HepG2 (cell line): Measurements from ENCODE around the gene MTSS2. TPM values are rescaled to one million over a fixed set of nuclear protein-coding genes. Genes with fewer than 3 reads are reported as not detected.

ENCODE experiments used
- AGO2 ChIP-seq: fragments of 200-400 bp; formaldehyde crosslinking; optimal IDR thresholded peaks from 2 replicates; pipeline ENCODE3; 2017; ENCODE audit warnings: mild to moderate bottlenecking, low read depth, low read length, moderate library complexity
- HNF1B ChIP-seq: sonication (generic); formaldehyde crosslinking; IDR thresholded peaks from 2 replicates; pipeline ENCODE4 v1.5.1; 2020; ENCODE audit warnings: mild to moderate bottlenecking, moderate library complexity, missing genetic modification reagents
- HNRNPL ChIP-seq: fragments of 200-400 bp; formaldehyde crosslinking; IDR thresholded peaks from 2 replicates; pipeline ENCODE4 v1.6.1; 2017; ENCODE audit warnings: mild to moderate bottlenecking, low read depth, low read length
- JUND ChIP-seq: sonication (generic); formaldehyde crosslinking; IDR thresholded peaks from 2 replicates; pipeline ENCODE4 v1.8.0; 2022; ENCODE audit warnings: mild to moderate bottlenecking, missing genetic modification reagents
- PAWR ChIP-seq: sonication (generic); formaldehyde crosslinking; IDR thresholded peaks from 2 replicates; pipeline ENCODE4 v1.4.0; 2020; ENCODE audit warnings: missing genetic modification reagents, mild to moderate bottlenecking, borderline replicate concordance
- RBM22 ChIP-seq: fragments of 200-400 bp; formaldehyde crosslinking; optimal IDR thresholded peaks from 2 replicates; pipeline ENCODE3; 2017; ENCODE audit warnings: mild to moderate bottlenecking, low read length, moderate library complexity
- RBM39 ChIP-seq: fragments of 200-400 bp; formaldehyde crosslinking; IDR thresholded peaks from one replicate; pipeline ENCODE4 v1.6.1; 2018; ENCODE audit warnings: antibody characterized with exemption, mild to moderate bottlenecking, low read depth, low read length; ENCODE audit not compliant: poor library complexity, severe bottlenecking
- SOX6 ChIP-seq, 2 experiments: fragments of 450-650 bp in 1 of 2; sonication (generic) in 1 of 2; formaldehyde crosslinking in 1 of 2; IDR thresholded peaks; 2 replicates each; pipeline versions ENCODE4 v1.4.0 to v1.6.1; 2017 to 2020; ENCODE audit warnings: antibody characterized with exemption in 1 of 2, mild to moderate bottlenecking in 1 of 2, missing genetic modification reagents in 1 of 2
- THAP11 ChIP-seq: IDR thresholded peaks from 2 replicates; pipeline ENCODE4 v1.6.1; 2016; ENCODE audit warnings: missing biosample characterization, missing genetic modification reagents
- ZBTB21 ChIP-seq: sonication (generic); formaldehyde crosslinking; IDR thresholded peaks from 2 replicates; pipeline ENCODE4 v1.4.0; 2020; ENCODE audit warnings: missing genetic modification reagents
- ZFP91 ChIP-seq: sonication (generic); formaldehyde crosslinking; IDR thresholded peaks from 2 replicates; pipeline ENCODE4 v1.9.0; 2022; ENCODE audit warnings: missing genetic modification reagents, mild to moderate bottlenecking, borderline replicate concordance
- ZNF274 ChIP-seq: sonication (generic); formaldehyde crosslinking; IDR thresholded peaks from 2 replicates; pipeline ENCODE4 v1.5.1; 2020; ENCODE audit warnings: mild to moderate bottlenecking, missing genetic modification reagents
- ZNF362 ChIP-seq: sonication (generic); formaldehyde crosslinking; IDR thresholded peaks from 2 replicates; pipeline ENCODE4 v1.4.0; 2020; ENCODE audit warnings: missing genetic modification reagents, mild to moderate bottlenecking, borderline replicate concordance
- ZNF414 ChIP-seq: sonication (generic); formaldehyde crosslinking; IDR thresholded peaks from 2 replicates; pipeline ENCODE4 v1.5.0; 2020; ENCODE audit warnings: missing genetic modification reagents
- ZNF503 ChIP-seq: sonication (generic); formaldehyde crosslinking; IDR thresholded peaks from 2 replicates; pipeline ENCODE4 v1.4.0; 2020; ENCODE audit warnings: missing genetic modification reagents
- ZNF572 ChIP-seq: sonication (generic); formaldehyde crosslinking; IDR thresholded peaks from 2 replicates; pipeline ENCODE4 v1.5.1; 2020; ENCODE audit warnings: mild to moderate bottlenecking, missing genetic modification reagents
- ZNF790 ChIP-seq: sonication (generic); formaldehyde crosslinking; IDR thresholded peaks from 2 replicates; pipeline ENCODE4 v1.8.0; 2022; ENCODE audit warnings: missing genetic modification reagents, mild to moderate bottlenecking, borderline replicate concordance
- polyA plus RNA-seq, 8 experiments: library from polyadenylated mRNA; depleted of rRNA in 3 of 8; stranded (reverse) in 7 of 8; unstranded in 1 of 8; fragments of >200 nt; fragmentation: Illumina TruSeq in 4 of 8; extraction: Trizol in 4 of 8; gene quantifications; 2 replicates each; pipeline versions ENCODE4 v1.2.1 to v1.2.3, GENCODE V29; 2011 to 2016; ENCODE audit warnings: low read depth in 4 of 8, missing spikeins in 1 of 8, mixed read lengths in 1 of 8; ENCODE audit not compliant: insufficient read depth in 1 of 8
- total RNA-seq, 5 experiments: library from RNA; depleted of rRNA; stranded (reverse); fragments of >200 nt; fragmentation: Illumina TruSeq; extraction: Trizol; gene quantifications; 2 replicates each; pipeline ENCODE4 v1.2.3, GENCODE V29; 2016; ENCODE audit warnings: low read depth in 1 of 5
- TF ChIP-seq, protein P1 (sequence below): sonication (generic); formaldehyde crosslinking; IDR thresholded peaks from 2 replicates; pipeline ENCODE4 v1.4.0; 2020; ENCODE audit warnings: mild to moderate bottlenecking, missing genetic modification reagents, borderline replicate concordance

Gene MTSS2
- total and polyA plus RNA-seq, 2 of the 13 experiments (the other 11 are each of a cell fraction or from before 2014, with no cell fraction given) = 132 to 242 TPM

- TF ChIP-seq ZNF414 (no peak), AGO2 (peak; percentile 86), HNRNPL (0 out of 2 replicates have a peak, but pooled peaks have one; percentile 13), ZBTB21 (CRISPR knock-in tag) (no peak), JUND (CRISPR knock-in tag) (peak; percentile 30; the same call in 1 of the 2 replicates), SOX6 (IDR thresholded peaks at IDR 0.05) (no peak), SOX6 (CRISPR knock-in tag; IDR thresholded peaks at IDR 0.05) (no peak), ZNF572 (0 out of 2 replicates have a peak, but pooled peaks have one; percentile 66), RBM22 (peak; percentile 93), ZFP91 (CRISPR knock-in tag) (peak; percentile 44; the same call in 1 of the 2 replicates), HNF1B (CRISPR knock-in tag) (peak; percentile 22; the same call in 1 of the 2 replicates), ZNF274 (0 out of 2 replicates have a peak, but pooled peaks have one; percentile 23), PAWR (CRISPR knock-in tag) (no peak), ZNF503 (CRISPR knock-in tag) (no peak), RBM39 (peak; percentile 28), ZNF790 (CRISPR knock-in tag) (no peak), THAP11 (CRISPR knock-in tag) (no peak), ZNF362 (CRISPR knock-in tag) (0 out of 2 replicates have a peak, but pooled peaks have one; percentile 5)
- TF ChIP-seq, protein P1, sequence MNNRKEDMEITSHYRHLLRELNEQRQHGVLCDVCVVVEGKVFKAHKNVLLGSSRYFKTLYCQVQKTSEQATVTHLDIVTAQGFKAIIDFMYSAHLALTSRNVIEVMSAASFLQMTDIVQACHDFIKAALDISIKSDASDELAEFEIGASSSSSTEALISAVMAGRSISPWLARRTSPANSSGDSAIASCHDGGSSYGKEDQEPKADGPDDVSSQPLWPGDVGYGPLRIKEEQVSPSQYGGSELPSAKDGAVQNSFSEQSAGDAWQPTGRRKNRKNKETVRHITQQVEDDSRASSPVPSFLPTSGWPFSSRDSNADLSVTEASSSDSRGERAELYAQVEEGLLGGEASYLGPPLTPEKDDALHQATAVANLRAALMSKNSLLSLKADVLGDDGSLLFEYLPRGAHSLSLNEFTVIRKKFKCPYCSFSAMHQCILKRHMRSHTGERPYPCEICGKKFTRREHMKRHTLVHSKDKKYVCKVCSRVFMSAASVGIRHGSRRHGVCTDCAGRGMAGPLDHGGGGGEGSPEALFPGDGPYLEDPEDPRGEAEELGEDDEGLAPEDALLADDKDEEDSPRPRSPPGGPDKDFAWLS (CRISPR knock-in tag) = no peak
These were observed 5.1 kb downstream of the MTSS2 start (continued) for GRCh38 chr16:70680495-70681381.
